ENCODE data around the gene RPS6KA1. TPM values are rescaled to one million over a fixed set of nuclear protein-coding genes. Genes with fewer than 3 reads are reported as not detected.

RPS6KA1 gene
- total and polyA plus RNA-seq, 2 of the 8 experiments (the other 6 are each of a cell fraction or from before 2014, with no cell fraction given) = 44.3 to 55.0 TPM

DNA sequence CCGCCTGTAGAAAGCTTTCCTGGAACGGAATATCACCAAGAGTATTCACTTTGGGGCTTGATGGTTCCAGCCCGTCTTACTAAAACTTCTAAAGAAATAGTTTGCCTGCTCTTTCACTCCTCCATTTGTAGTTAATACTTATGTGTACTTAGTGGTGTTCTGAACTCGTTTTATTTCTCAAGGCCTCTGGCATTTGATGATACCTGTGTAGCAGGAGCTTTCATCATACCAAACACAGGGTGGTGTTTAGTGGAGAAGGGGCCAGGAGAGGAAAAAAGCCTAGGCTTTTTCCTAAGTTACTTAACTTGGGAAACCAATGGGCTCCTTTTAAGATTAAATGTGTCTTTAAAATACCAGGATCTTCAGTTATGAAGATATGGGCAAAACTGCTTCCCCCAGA, 74.3 kb downstream of the RPS6KA1 start:
- H3K27ac ChIP-seq (ENCODE audit: low read depth, low read length) = 0 out of 2 replicates have a peak overlapping the region, but pooled peaks have one; percentile 9
- no peak for DNase-seq (ENCODE audit: low read depth in 1 of 2, low spot score in 2 of 2)
- no peaks in the 10 kb centered on the region for H3K27me3 ChIP-seq (replicated peaks in 1 of 4; ENCODE audit: control insufficient read depth in 3 of 4, extremely low read depth in 1 of 4, insufficient read depth in 3 of 4, low read length in 3 of 4)
- no peak overlapping the region for H3K4me3 ChIP-seq (ENCODE audit: extremely low read depth in 1 of 4, insufficient read depth in 2 of 4, low read depth in 3 of 4, low read length in 4 of 4)
- H3K56ac ChIP-seq (replicated peaks; ENCODE audit: insufficient read length, low read depth, low read length) = no peak overlapping the region
- CTCF ChIA-PET (ENCODE audit: partially characterized antibody) = interaction anchor here (0.7 to 9.8 kb wide), 25 partner anchors 10 to 283 kb away, joined by 3 to 121 read pairs (median 5); partner anchors contain the start of gene PIGV
- H3K23ac ChIP-seq (ENCODE audit: insufficient read length) = no peak overlapping the region
- no peak overlapping the region for H3K18ac ChIP-seq (ENCODE audit: extremely low read depth, low read length)
- FAIRE-seq = no peak
- no peak overlapping the region for H2BK15ac ChIP-seq (ENCODE audit: low read length)
- no peaks in the 10 kb centered on the region; the same call in 1 of the 2 replicates for H3K23me2 ChIP-seq (ENCODE audit: low read depth, low read length)
- no peak for TF ChIP-seq BRCA1 (IDR thresholded peaks at IDR 0.05; ENCODE audit: low read depth, low read length)
- TF ChIP-seq CREB1 (IDR thresholded peaks at IDR 0.05) = no peak
- no peak for TF ChIP-seq GTF2F1 (IDR thresholded peaks at IDR 0.05; ENCODE audit: borderline replicate concordance, low read depth, low read length)
- no peak for TF ChIP-seq RNF2 (IDR thresholded peaks at IDR 0.05; ENCODE audit: borderline replicate concordance, low read depth, low read length, missing control alignments, poor library complexity, severe bottlenecking)
- TF ChIP-seq NRF1 (IDR thresholded peaks at IDR 0.05; ENCODE audit: low read depth, low read length) = no peak
- TF ChIP-seq SP2 (IDR thresholded peaks at IDR 0.05; ENCODE audit: low read length) = no peak
- no peak for TF ChIP-seq PHF8 (conservative IDR thresholded peaks at IDR 0.05; ENCODE audit: low read depth, low read length)
- TF ChIP-seq CBX5 (IDR thresholded peaks at IDR 0.05; ENCODE audit: low read depth, low read length) = no peak
- TF ChIP-seq EP300 (IDR thresholded peaks at IDR 0.05; ENCODE audit: borderline replicate concordance in 1 of 2, low read depth in 2 of 2, low read length in 2 of 2) = no peak
- TF ChIP-seq ATF2 (IDR thresholded peaks at IDR 0.05; ENCODE audit: low read length) = no peak
- TF ChIP-seq SRF (IDR thresholded peaks at IDR 0.05; ENCODE audit: low read depth, low read length) = no peak
- no peaks in the 10 kb centered on the region; a peak in 1 of 7 replicates for H3K4me1 ChIP-seq (replicated peaks in 1 of 4; ENCODE audit: control insufficient read depth in 3 of 4, insufficient read depth in 4 of 4, low read length in 3 of 4)
- no peak overlapping the region for H4K91ac ChIP-seq (replicated peaks; ENCODE audit: insufficient read length, low read length)
- H3K9ac ChIP-seq (replicated peaks in 1 of 4; ENCODE audit: extremely low read depth in 1 of 4, low read depth in 3 of 4, low read length in 3 of 4) = no peak overlapping the region
- no peak overlapping the region for H4K5ac ChIP-seq (ENCODE audit: insufficient read length, low read depth, low read length)
- no peaks in the 10 kb centered on the region for H3K79me1 ChIP-seq (ENCODE audit: low read depth, low read length)
- no peak overlapping the region for H2BK5ac ChIP-seq (ENCODE audit: low read depth, low read length)
- H4K20me1 ChIP-seq (replicated peaks in 1 of 2; ENCODE audit: control insufficient read depth in 1 of 2, insufficient read depth in 2 of 2, low read length in 2 of 2) = no peaks in the 10 kb centered on the region
- H2BK120ac ChIP-seq (replicated peaks; ENCODE audit: low read depth, low read length) = no peak overlapping the region
- H3K4ac ChIP-seq (replicated peaks; ENCODE audit: insufficient read length, low read depth, low read length) = no peak overlapping the region
- H3K14ac ChIP-seq (ENCODE audit: insufficient read length) = no peak overlapping the region
- no peak overlapping the region for H2BK20ac ChIP-seq (ENCODE audit: low read length)
- H3K4me2 ChIP-seq (ENCODE audit: insufficient read depth in 1 of 2, low read depth in 2 of 2, low read length in 2 of 2) = no peak overlapping the region
- H3K79me2 ChIP-seq (ENCODE audit: control insufficient read depth in 1 of 2, insufficient read depth in 2 of 2, low read length in 2 of 2) = no peaks in the 10 kb centered on the region
- H2BK12ac ChIP-seq (ENCODE audit: low read depth, low read length) = no peak overlapping the region
- WGBS, 2 experiments (ENCODE audit: extremely low coverage in 1 of 2, insufficient coverage in 1 of 2, insufficient read length in 1 of 2, insufficient replicate concordance in 2 of 2, low coverage in 1 of 2, low lambda C conversion rate in 2 of 2, missing lambda C conversion rate in 1 of 2) = 81% methylated on average over 4 of the region's 4 CpGs; no CpG with 5 or more reads in 1 of the 2 experiments
- H3K36me3 ChIP-seq (ENCODE audit: control insufficient read depth in 2 of 4, insufficient read depth in 4 of 4, low read length in 3 of 4) = no peaks in the 10 kb centered on the region
- POLR2A ChIA-PET (ENCODE audit: partially characterized antibody) = interaction anchor here (1.2 to 3.1 kb wide), 2 partner anchors 160 to 184 kb away, joined by 3 to 13 read pairs; partner anchors contain the start of gene PIGV
- H3K9me3 ChIP-seq (ENCODE audit: insufficient read depth in 2 of 2, low read depth in 1 of 2, low read length in 1 of 2) = no peaks in the 10 kb centered on the region
- no peak overlapping the region for H2AK5ac ChIP-seq (ENCODE audit: low read depth, low read length)
- H4K8ac ChIP-seq (ENCODE audit: extremely low read depth, insufficient read depth, low read length) = no peak overlapping the region
- no peak overlapping the region for H2AFZ ChIP-seq (ENCODE audit: low read length)

Data from H1 (cell line).